Mesenchymal stem cell (in vitro differentiated cells and primary cell): ENCODE measurements around the gene RBM10. TPM values are rescaled to one million over a fixed set of nuclear protein-coding genes. Genes with fewer than 3 reads are reported as not detected.
A peak's percentile ranks its signal among the peaks of the same experiment; 100 is the strongest.

ENCODE experiments used
- DNase-seq: peaks from one replicate; pipeline ENCODE4 v3.0.0-alpha.2; 2013
- H2AFZ ChIP-seq: one replicate; pipeline ENCODE4 v1.6.1; 2013; ENCODE audit warnings: low read depth, mild to moderate bottlenecking, control low read depth, inconsistent platforms, low read length, moderate library complexity
- H2AK5ac ChIP-seq: 2 replicates; pipeline ENCODE4 v1.6.1; 2013; ENCODE audit warnings: low read length, moderate library complexity, mild to moderate bottlenecking, inconsistent platforms; ENCODE audit not compliant: severe bottlenecking
- H2BK120ac ChIP-seq: one replicate; pipeline ENCODE4 v1.6.1; 2013; ENCODE audit warnings: low read depth, mild to moderate bottlenecking, inconsistent platforms, low read length, moderate library complexity
- H2BK12ac ChIP-seq, 2 experiments: one replicate each; pipeline ENCODE4 v1.6.1; 2013; ENCODE audit warnings: inconsistent platforms in 2 of 2, low read length in 2 of 2, mild to moderate bottlenecking in 2 of 2, moderate library complexity in 2 of 2, control low read depth in 1 of 2
- H2BK15ac ChIP-seq: one replicate; pipeline ENCODE4 v1.6.1; 2013; ENCODE audit warnings: mild to moderate bottlenecking, low read depth, inconsistent platforms; ENCODE audit not compliant: poor library complexity, severe bottlenecking
- H2BK5ac ChIP-seq: 2 replicates; pipeline ENCODE4 v1.6.1; 2013; ENCODE audit warnings: low read depth, mild to moderate bottlenecking, low read length, control low read depth, inconsistent platforms; ENCODE audit not compliant: poor library complexity, severe bottlenecking
- H3K14ac ChIP-seq, 2 experiments: one replicate each; pipeline ENCODE4 v1.6.1; 2013; ENCODE audit warnings: inconsistent platforms in 2 of 2, low read length in 2 of 2, control low read depth in 1 of 2, mild to moderate bottlenecking in 1 of 2, moderate library complexity in 1 of 2
- H3K18ac ChIP-seq, 2 experiments: one replicate each; pipeline ENCODE4 v1.6.1; 2013; ENCODE audit warnings: inconsistent platforms in 2 of 2, low read length in 2 of 2, control low read depth in 1 of 2, low read depth in 1 of 2, mild to moderate bottlenecking in 1 of 2
- H3K23ac ChIP-seq, 2 experiments: one replicate each; pipeline ENCODE4 v1.6.1; 2013; ENCODE audit warnings: inconsistent platforms in 2 of 2, low read length in 2 of 2, mild to moderate bottlenecking in 2 of 2, moderate library complexity in 2 of 2, control low read depth in 1 of 2
- H3K27ac ChIP-seq: 2 replicates; pipeline ENCODE4 v1.5.1; 2013; ENCODE audit warnings: mild to moderate bottlenecking, moderate library complexity, low read length, control low read depth, inconsistent platforms; ENCODE audit not compliant: poor library complexity, severe bottlenecking
- H3K27me3 ChIP-seq, 2 experiments: 2 replicates each; pipeline versions ENCODE4 v1.6.1 to v1.7.0; 2013; ENCODE audit warnings: low read length in 2 of 2, mild to moderate bottlenecking in 2 of 2, moderate library complexity in 2 of 2, control low read depth in 1 of 2, inconsistent platforms in 1 of 2; ENCODE audit not compliant: control insufficient read depth in 1 of 2, insufficient read depth in 1 of 2
- H3K36me3 ChIP-seq, 2 experiments: 2 replicates each; pipeline versions ENCODE4 v1.6.1 to v1.7.0; 2013; ENCODE audit warnings: low read length in 2 of 2, control low read depth in 1 of 2, inconsistent platforms in 1 of 2, low read depth in 1 of 2, mild to moderate bottlenecking in 1 of 2; ENCODE audit not compliant: insufficient read depth in 2 of 2, control insufficient read depth in 1 of 2
- H3K4ac ChIP-seq, 2 experiments: one replicate each; pipeline ENCODE4 v1.6.1; 2013; ENCODE audit warnings: inconsistent platforms in 2 of 2, low read length in 2 of 2, mild to moderate bottlenecking in 2 of 2, moderate library complexity in 2 of 2, control low read depth in 1 of 2, low read depth in 1 of 2
- H3K4me1 ChIP-seq: 2 replicates; pipeline ENCODE4 v1.6.1; 2013; ENCODE audit warnings: low read depth, low read length, control low read depth; ENCODE audit not compliant: control insufficient read depth, insufficient read depth
- H3K4me2 ChIP-seq: 2 replicates; pipeline ENCODE4 v1.6.1; 2013; ENCODE audit warnings: low read length, mild to moderate bottlenecking, inconsistent platforms; ENCODE audit not compliant: poor library complexity, severe bottlenecking
- H3K4me3 ChIP-seq, 2 experiments: 2 replicates each; pipeline versions ENCODE4 v1.5.1 to v1.7.0; 2013; ENCODE audit warnings: low read length in 2 of 2, mild to moderate bottlenecking in 2 of 2, control low read depth in 1 of 2, low read depth in 1 of 2; ENCODE audit not compliant: insufficient read depth in 1 of 2
- H3K79me1 ChIP-seq: replicated peaks from 2 replicates; pipeline ENCODE4 v1.6.1; 2013; ENCODE audit warnings: mild to moderate bottlenecking, control low read depth, low read length, inconsistent platforms; ENCODE audit not compliant: poor library complexity, severe bottlenecking
- H3K9ac ChIP-seq: 2 replicates; pipeline ENCODE4 v1.7.0; 2013; ENCODE audit warnings: mild to moderate bottlenecking, low read length, moderate library complexity
- H3K9me3 ChIP-seq: 2 replicates; pipeline ENCODE4 v1.7.0; 2013; ENCODE audit warnings: mild to moderate bottlenecking, low read length; ENCODE audit not compliant: control insufficient read depth
- H4K8ac ChIP-seq: one replicate; pipeline ENCODE4 v1.6.1; 2013; ENCODE audit warnings: inconsistent platforms, mild to moderate bottlenecking, low read length, moderate library complexity
- H4K91ac ChIP-seq: one replicate; pipeline ENCODE4 v1.6.1; 2013; ENCODE audit warnings: mild to moderate bottlenecking, low read length, inconsistent platforms
- WGBS: methylation state at CpG from one replicate; pipeline ENCODE4 v1.1.7; 2013; ENCODE audit warnings: mixed read lengths; 5-methylcytosine and 5-hydroxymethylcytosine counted together
- polyA plus RNA-seq, 2 experiments: library from polyadenylated mRNA; stranded (reverse); fragments of 200-250 nt; gene quantifications; one replicate each; pipeline ENCODE4 v1.2.3, GENCODE V29; 2013

RBM10 gene
- polyA plus RNA-seq (2013, experiment 1 of 2), result 23.0 TPM
- polyA plus RNA-seq (2013, experiment 2 of 2), result 22.4 TPM

GRCh38 chrX:47144626-47145394 is at the start of gene RBM10, which contains the start of gene NDUFB11:
TSS of gene RBM10 (plus strand) at chrX:47145221. CDS start at chrX:47147482, 2,261 bp downstream.
TSS of gene NDUFB11 (minus strand) at chrX:47144702. CDS start at chrX:47144679, 23 bp downstream.
- peak within 1 kb of the TSS; percentile 61 for H2BK120ac ChIP-seq
- H3K79me1 ChIP-seq, result no peaks in the 10 kb centered on the region
- peak within 1 kb of the TSS; percentile 74 for H3K4me2 ChIP-seq
- peak within 1 kb of the TSS in 1 of 2 experiments; percentile 98 for H3K4ac ChIP-seq
- no peak within 1 kb of the TSS for H2AK5ac ChIP-seq
- peak within 1 kb of the TSS; percentile 97 for H2BK5ac ChIP-seq
- H3K14ac ChIP-seq, result peak within 1 kb of the TSS; percentile 82 to 97
- peaks cover 11% of the 10 kb centered on the region for H3K4me1 ChIP-seq
- H2BK12ac ChIP-seq, result no peak within 1 kb of the TSS
- peak; percentile 96 for DNase-seq
- H2AFZ ChIP-seq, result peak within 1 kb of the TSS; percentile 82
- peak within 1 kb of the TSS; percentile 87 to 94 for H3K18ac ChIP-seq
- no peak within 1 kb of the TSS for H2BK15ac ChIP-seq
- H3K4me3 ChIP-seq, result peak within 1 kb of the TSS; percentile 87 to 91
- H4K8ac ChIP-seq, result peak within 1 kb of the TSS; percentile 91
- H4K91ac ChIP-seq, result peak within 1 kb of the TSS; percentile 94
- no peaks in the 10 kb centered on the region for H3K9me3 ChIP-seq
- peaks cover 0 to 28% of the 10 kb centered on the region in 2 experiments for H3K27me3 ChIP-seq
- WGBS, result under 1% methylated on average over 27 of the region's 54 CpGs
- peak within 1 kb of the TSS; percentile 92 for H3K9ac ChIP-seq
- peak within 1 kb of the TSS; percentile 98 for H3K27ac ChIP-seq
- H3K36me3 ChIP-seq, result peaks cover 10 to 26% of the 10 kb centered on the region in 2 experiments
- H3K23ac ChIP-seq, result no peak within 1 kb of the TSS

- Histone ChIP-seq H4K8ac (no peak overlapping the region), H3K79me1 (no peaks in the 10 kb centered on the region), H2BK12ac (no peak overlapping the region), H3K4ac (no peak overlapping the region), H3K9me3 (no peaks in the 10 kb centered on the region), H3K4me3 (no peak overlapping the region), H2AK5ac (no peak overlapping the region), H3K36me3 (no peaks in the 10 kb centered on the region), H3K23ac (no peak overlapping the region), H3K27ac (no peak overlapping the region), H2BK15ac (no peak overlapping the region), H3K4me1 (no peaks in the 10 kb centered on the region), H3K27me3 (peaks cover 0 to 48% of the 10 kb centered on the region in 2 experiments), H3K18ac (no peak overlapping the region), H4K91ac (no peak overlapping the region), H2AFZ (no peak overlapping the region), H2BK5ac (no peak overlapping the region), H2BK120ac (no peak overlapping the region), H3K4me2 (no peak overlapping the region), H3K14ac (no peak overlapping the region), H3K9ac (no peak overlapping the region)
- 87% methylated on average over 3 of the region's 4 CpGs for WGBS
- DNase-seq, result no peak
Observed at GRCh38 chrX:47097018-47097417, 48.0 kb upstream of the RBM10 start.

- WGBS, result 80% methylated on average over 1 of the region's 2 CpGs
- Histone ChIP-seq H2BK5ac (no peak overlapping the region), H3K4me2 (no peak overlapping the region), H4K8ac (no peak overlapping the region), H2AK5ac (no peak overlapping the region), H3K14ac (no peak overlapping the region), H2BK120ac (no peak overlapping the region), H2AFZ (no peak overlapping the region), H3K27me3 (peaks cover 0 to 37% of the 10 kb centered on the region in 2 experiments), H3K9ac (no peak overlapping the region), H3K36me3 (no peaks in the 10 kb centered on the region), H3K18ac (no peak overlapping the region), H3K4ac (no peak overlapping the region), H3K79me1 (no peaks in the 10 kb centered on the region), H3K23ac (no peak overlapping the region), H2BK12ac (no peak overlapping the region), H4K91ac (no peak overlapping the region), H3K4me3 (no peak overlapping the region), H2BK15ac (no peak overlapping the region), H3K27ac (no peak overlapping the region), H3K9me3 (no peaks in the 10 kb centered on the region), H3K4me1 (no peaks in the 10 kb centered on the region)
- DNase-seq, result no peak
Observed at GRCh38 chrX:47098338-47099094, 46.5 kb upstream of the RBM10 start.

GRCh38 chrX:47101206-47101605 is 43.8 kb upstream of the RBM10 start:
- no peak overlapping the region for H3K14ac ChIP-seq
- no peak overlapping the region for H2BK5ac ChIP-seq
- H4K8ac ChIP-seq, result no peak overlapping the region
- H2BK120ac ChIP-seq, result no peak overlapping the region
- WGBS, result 0% methylated on average over 1 of the region's 4 CpGs
- H3K23ac ChIP-seq, result no peak overlapping the region
- H2BK12ac ChIP-seq, result no peak overlapping the region
- H3K4ac ChIP-seq, result no peak overlapping the region
- DNase-seq, result no peak
- no peak overlapping the region for H2AK5ac ChIP-seq
- no peak overlapping the region for H3K4me2 ChIP-seq
- H3K27me3 ChIP-seq, result peaks cover 0 to 28% of the 10 kb centered on the region in 2 experiments
- no peaks in the 10 kb centered on the region for H3K4me1 ChIP-seq
- no peak overlapping the region for H3K18ac ChIP-seq
- H3K9ac ChIP-seq, result no peak overlapping the region
- no peak overlapping the region for H4K91ac ChIP-seq
- no peaks in the 10 kb centered on the region for H3K36me3 ChIP-seq
- H3K79me1 ChIP-seq, result no peaks in the 10 kb centered on the region
- H2AFZ ChIP-seq, result no peak overlapping the region
- H3K4me3 ChIP-seq, result no peak overlapping the region
- H2BK15ac ChIP-seq, result no peak overlapping the region
- no peak overlapping the region for H3K27ac ChIP-seq
- no peaks in the 10 kb centered on the region for H3K9me3 ChIP-seq
